IMR-90 (cell line): Measurements from ENCODE around the gene PEAK1. TPM values are rescaled to one million over a fixed set of nuclear protein-coding genes. Genes with fewer than 3 reads are reported as not detected.

Source experiments
- ATAC-seq: fragments of 200-7000 bp; cut with Tn5 transposase; 2 replicates; pipeline ENCODE4 v1.9.1; 2020; ENCODE audit warnings: low read depth, mild to moderate bottlenecking, moderate library complexity
- BruUV-seq: library from RNA; stranded (reverse); fragments of 400-500 nt; replicated peaks from 2 replicates; lab custom pipeline; 2021; lab: Mats Ljungman, UMichigan
- CTCF ChIA-PET: fragments of 300-600 bp; formaldehyde crosslinking; extraction: SDS; loops from one replicate; lab custom pipeline; 2021; ENCODE audit warnings: antibody characterized with exemption; lab: Yijun Ruan, JAX
- POLR2A ChIA-PET: fragments of 300-600 bp; sonication (Branson Sonifier 250); formaldehyde crosslinking; loops from one replicate; lab custom pipeline; 2022; ENCODE audit warnings: antibody characterized with exemption; ENCODE audit not compliant: unreplicated experiment; lab: Charles Lee
- DNase-seq: peaks from one replicate; pipeline ENCODE4 v3.0.0; 2013
- H2AFZ ChIP-seq: replicated peaks from 2 replicates; pipeline ENCODE3; 2013; ENCODE audit warnings: low read length, mild to moderate bottlenecking; ENCODE audit not compliant: poor library complexity
- H2AK5ac ChIP-seq: 2 replicates; pipeline ENCODE4 v1.6.1; 2013; ENCODE audit warnings: low read depth, low read length, inconsistent platforms
- H2AK9ac ChIP-seq: replicated peaks from 2 replicates; pipeline ENCODE3; 2013; ENCODE audit warnings: mild to moderate bottlenecking, low read depth, low read length, moderate library complexity; ENCODE audit not compliant: poor library complexity
- H2BK120ac ChIP-seq: 2 replicates; pipeline ENCODE4 v1.6.1; 2013; ENCODE audit warnings: low read depth, low read length, inconsistent platforms
- H2BK15ac ChIP-seq: 3 replicates; pipeline ENCODE4 v1.6.1; 2013; ENCODE audit warnings: low read depth, low read length, inconsistent platforms
- H2BK20ac ChIP-seq: 2 replicates; pipeline ENCODE4 v1.6.1; 2013; ENCODE audit warnings: low read depth, mild to moderate bottlenecking, inconsistent platforms, low read length, moderate library complexity
- H2BK5ac ChIP-seq: 2 replicates; pipeline ENCODE4 v1.6.1; 2013; ENCODE audit warnings: mild to moderate bottlenecking, low read depth, low read length, inconsistent platforms; ENCODE audit not compliant: poor library complexity, severe bottlenecking
- H3K14ac ChIP-seq: replicated peaks from 2 replicates; pipeline ENCODE4 v1.6.1; 2013; ENCODE audit warnings: low read depth, low read length, inconsistent platforms
- H3K18ac ChIP-seq: 2 replicates; pipeline ENCODE4 v1.6.1; 2013; ENCODE audit warnings: low read depth, low read length, control low read depth
- H3K23ac ChIP-seq: 2 replicates; pipeline ENCODE4 v1.6.1; 2013; ENCODE audit warnings: low read depth, low read length, inconsistent platforms
- H3K27ac ChIP-seq: 2 replicates; pipeline ENCODE4 v1.5.1; 2013; ENCODE audit warnings: mild to moderate bottlenecking, control low read depth, low read length; ENCODE audit not compliant: insufficient read depth
- H3K27me3 ChIP-seq: 2 replicates; pipeline ENCODE4 v1.6.1; 2013; ENCODE audit warnings: low read length; ENCODE audit not compliant: control insufficient read depth, insufficient read depth
- H3K36me3 ChIP-seq: 2 replicates; pipeline ENCODE4 v1.6.1; 2013; ENCODE audit warnings: low read length, mixed read lengths; ENCODE audit not compliant: control insufficient read depth, insufficient read depth
- H3K4ac ChIP-seq: 2 replicates; pipeline ENCODE4 v1.6.1; 2013; ENCODE audit warnings: low read depth, low read length, inconsistent platforms
- H3K4me1 ChIP-seq: 2 replicates; pipeline ENCODE4 v1.6.1; 2013; ENCODE audit warnings: low read length, mixed read lengths; ENCODE audit not compliant: control insufficient read depth, insufficient read depth
- H3K4me2 ChIP-seq: 2 replicates; pipeline ENCODE4 v1.6.1; 2013; ENCODE audit warnings: low read depth, mild to moderate bottlenecking, control low read depth, low read length, moderate library complexity
- H3K4me3 ChIP-seq: 2 replicates; pipeline ENCODE4 v1.5.1; 2013; ENCODE audit warnings: low read depth, mild to moderate bottlenecking, control low read depth, low read length, moderate library complexity; ENCODE audit not compliant: insufficient read depth
- H3K56ac ChIP-seq: 2 replicates; pipeline ENCODE4 v1.6.1; 2013; ENCODE audit warnings: low read length, inconsistent platforms; ENCODE audit not compliant: insufficient read depth; ENCODE audit errors: extremely low read depth
- H3K79me1 ChIP-seq, 2 experiments: 2 replicates each; pipeline ENCODE4 v1.6.1; 2013; ENCODE audit warnings: low read length in 2 of 2, inconsistent platforms in 1 of 2, low read depth in 1 of 2
- H3K9ac ChIP-seq: 2 replicates; pipeline ENCODE4 v1.6.1; 2013; ENCODE audit warnings: low read depth, low read length, control low read depth
- H3K9me1 ChIP-seq: 2 replicates; pipeline ENCODE4 v1.6.1; 2013; ENCODE audit warnings: low read length, inconsistent platforms; ENCODE audit not compliant: insufficient read depth
- H3K9me3 ChIP-seq: 2 replicates; pipeline ENCODE4 v1.6.1; 2013; ENCODE audit warnings: low read length; ENCODE audit not compliant: control insufficient read depth, insufficient read depth
- H4K20me1 ChIP-seq: 2 replicates; pipeline ENCODE4 v1.6.1; 2013; ENCODE audit warnings: low read length, inconsistent platforms; ENCODE audit not compliant: insufficient read depth
- H4K5ac ChIP-seq: 2 replicates; pipeline ENCODE4 v1.6.1; 2013; ENCODE audit warnings: mild to moderate bottlenecking, low read depth, low read length, control low read depth
- H4K8ac ChIP-seq, 2 experiments: 2 replicates each; pipeline ENCODE4 v1.6.1; 2013; ENCODE audit warnings: low read depth in 2 of 2, low read length in 2 of 2, control low read depth in 1 of 2, inconsistent platforms in 1 of 2
- H4K91ac ChIP-seq: 2 replicates; pipeline ENCODE4 v1.6.1; 2013; ENCODE audit warnings: low read depth, low read length, inconsistent platforms; ENCODE audit not compliant: insufficient read depth
- BHLHE40 ChIP-seq: fragments of 150-350 bp; IDR thresholded peaks from 2 replicates; pipeline ENCODE4 v1.6.1; 2016; ENCODE audit warnings: mild to moderate bottlenecking, low read depth, low read length
- CHD1 ChIP-seq: IDR thresholded peaks from 2 replicates; pipeline ENCODE4 v1.6.1; 2012; ENCODE audit warnings: low read depth, low read length, improper control_type of control experiment
- CTCF ChIP-seq: conservative IDR thresholded peaks from 2 replicates; pipeline ENCODE4 v1.5.1; 2012; ENCODE audit warnings: mild to moderate bottlenecking, low read depth, low read length, improper control_type of control experiment
- ELK1 ChIP-seq: fragments of 150-350 bp; IDR thresholded peaks from 2 replicates; pipeline ENCODE4 v1.6.1; 2016; ENCODE audit warnings: low read depth, mild to moderate bottlenecking, low read length, moderate library complexity, borderline replicate concordance
- FOS ChIP-seq: fragments of 150-350 bp; IDR thresholded peaks from 2 replicates; pipeline ENCODE4 v1.6.1; 2016; ENCODE audit warnings: low read depth, low read length
- MAFK ChIP-seq: IDR thresholded peaks from 2 replicates; pipeline ENCODE4 v1.6.1; 2012; ENCODE audit warnings: low read depth, low read length, improper control_type of control experiment
- MAZ ChIP-seq: IDR thresholded peaks from 2 replicates; pipeline ENCODE4 v1.6.1; 2012; ENCODE audit warnings: low read depth, mild to moderate bottlenecking, low read length, improper control_type of control experiment, moderate library complexity, borderline replicate concordance
- POLR2A ChIP-seq: IDR thresholded peaks from 2 replicates; pipeline ENCODE4 v1.6.1; 2012; ENCODE audit warnings: mild to moderate bottlenecking, low read depth, low read length
- RAD21 ChIP-seq: IDR thresholded peaks from 2 replicates; pipeline ENCODE4 v1.6.1; 2012; ENCODE audit warnings: low read length, improper control_type of control experiment
- RCOR1 ChIP-seq: IDR thresholded peaks from 2 replicates; pipeline ENCODE4 v1.6.1; 2012; ENCODE audit warnings: mild to moderate bottlenecking, low read length, improper control_type of control experiment; ENCODE audit not compliant: insufficient replicate concordance
- SMC3 ChIP-seq: fragments of 150-350 bp; IDR thresholded peaks from 2 replicates; pipeline ENCODE4 v1.6.1; 2016; ENCODE audit warnings: low read depth, mild to moderate bottlenecking, antibody characterized with exemption, low read length, moderate library complexity
- USF2 ChIP-seq: fragments of 150-350 bp; IDR thresholded peaks from 2 replicates; pipeline ENCODE4 v1.6.1; 2017; ENCODE audit warnings: mild to moderate bottlenecking, antibody characterized with exemption, low read length, low read depth
- WGBS, 2 experiments: methylation state at CpG; one replicate each; pipeline versions ENCODE4 v1.1.5 to v1.1.7; 2013; ENCODE audit warnings: missing lambda C conversion rate in 2 of 2; ENCODE audit not compliant: insufficient read length in 1 of 2; ENCODE audit errors: extremely low coverage in 2 of 2; 5-methylcytosine and 5-hydroxymethylcytosine counted together
- dilution Hi-C: fragments of 300-500 bp; cut with HindIII; formaldehyde crosslinking; loops from one replicate; pipeline ENCODE4 v1.14.3; 2018; ENCODE audit warnings: low sequenced_read_pairs; ENCODE audit not compliant: unreplicated experiment
- in situ Hi-C: fragments of 300-500 bp; cut with MboI; formaldehyde crosslinking; loops from 3 replicates; pipeline ENCODE4 v1.14.3; 2019; ENCODE audit warnings: low sequenced_read_pairs, inconsistent platforms, mixed read lengths
- intact Hi-C: fragments of 100-400 bp; cut with micrococcal nuclease; formaldehyde crosslinking; loops from 2 replicates; pipeline ENCODE4 v1.10.0; 2022
- polyA plus RNA-seq, 3 experiments: library from polyadenylated mRNA; depleted of rRNA; stranded (reverse); fragments of >200 nt; gene quantifications; 2 replicates each; pipeline ENCODE4 v1.2.3, GENCODE V29; 2012; ENCODE audit warnings: low replicate concordance in 1 of 3
- total RNA-seq: library from RNA; depleted of rRNA; stranded (reverse); fragments of >200 nt; gene quantifications from 2 replicates; pipeline ENCODE4 v1.2.3, GENCODE V29; 2012

PEAK1 gene
- total and polyA plus RNA-seq, 2 of the 4 experiments (the other 2 are of a cell fraction) = 21.5 to 43.9 TPM

- Histone ChIP-seq H4K5ac (no peak overlapping the region), H4K20me1 (peaks cover 74% of the 10 kb centered on the region), H3K27ac (no peak overlapping the region), H2AFZ (no peak overlapping the region), H2BK20ac (no peak overlapping the region), H2AK9ac (no peak overlapping the region), H4K8ac (no peak overlapping the region), H2BK5ac (no peak overlapping the region), H3K4me1 (peaks cover 12% of the 10 kb centered on the region), H3K4ac (no peak overlapping the region), H3K23ac (peak overlapping the region; percentile 26; the same call in 1 of the 2 replicates), H2BK15ac (0 out of 3 replicates have a peak overlapping the region, but pooled peaks have one; percentile 9), H3K79me1 (peaks cover 13 to 72% of the 10 kb centered on the region in 2 experiments; a peak in 3 of 4 replicates), H3K27me3 (no peaks in the 10 kb centered on the region), H2BK120ac (0 out of 2 replicates have a peak overlapping the region, but pooled peaks have one; percentile 12), H3K4me3 (no peak overlapping the region), H3K9me3 (no peaks in the 10 kb centered on the region), H4K91ac (no peak overlapping the region), H3K9ac (no peak overlapping the region), H3K9me1 (peaks cover 11% of the 10 kb centered on the region), H3K14ac (peak overlapping the region; percentile 3; the same call in 1 of the 2 replicates), H3K56ac (no peak overlapping the region), H2AK5ac (peak overlapping the region; percentile 14), H3K4me2 (no peak overlapping the region), H3K36me3 (no peaks in the 10 kb centered on the region), H3K18ac (no peak overlapping the region)
- ChIA-PET POLR2A (no interaction called here), CTCF (interaction anchor here (1.2 kb wide), 1 partner anchor 82 kb away, joined by 4 read pairs; no protein-coding TSS in a partner anchor)
- no TSS peak for BruUV-seq
- DNase-seq (no peak), ATAC-seq (no peak)
- intact Hi-C loops = no loop called here
- in situ Hi-C loops = no loop called here
- TF ChIP-seq POLR2A (no peak), CTCF (no peak), MAFK (no peak), USF2 (no peak), CHD1 (no peak), MAZ (no peak), BHLHE40 (no peak), RAD21 (no peak), SMC3 (no peak), FOS (no peak), ELK1 (no peak), RCOR1 (no peak)
- WGBS, 2 experiments = 81% methylated on average over 4 of the region's 4 CpGs; no CpG with 5 or more reads in 1 of the 2 experiments
- dilution Hi-C loops = no loop called here
Observed at GRCh38 chr15:77415450-77416147, 4.3 kb downstream of the PEAK1 start.
